Kidney capillary endothelial cell (primary cell): ENCODE measurements around the gene PITPNM3.

Experiments
- DNase-seq: peaks from one replicate; pipeline ENCODE4 v3.0.0-alpha.2; 2018; ENCODE audit warnings: low spot score

The PITPNM3 gene

DNA sequence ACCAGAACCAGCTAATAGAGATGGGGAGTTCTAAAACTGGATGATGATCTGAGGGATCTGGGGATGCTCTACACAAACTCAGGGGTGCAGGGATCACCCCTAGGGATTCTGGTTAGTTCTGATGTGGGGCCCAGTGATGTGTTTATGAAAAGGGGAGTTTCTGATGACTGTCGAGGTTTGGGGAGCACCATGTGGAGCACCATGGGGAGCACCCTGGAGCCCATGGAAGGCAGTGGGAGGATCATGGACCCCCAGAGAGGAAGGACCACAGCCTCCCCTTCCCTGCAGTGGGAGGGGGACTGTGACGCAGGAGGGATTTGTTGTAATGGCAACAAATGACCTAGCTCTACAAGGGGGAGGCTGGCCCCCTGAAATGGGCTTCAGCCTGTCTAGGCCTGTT is 93.7 kb downstream of the PITPNM3 start:
- DNase-seq, result no peak

DNA sequence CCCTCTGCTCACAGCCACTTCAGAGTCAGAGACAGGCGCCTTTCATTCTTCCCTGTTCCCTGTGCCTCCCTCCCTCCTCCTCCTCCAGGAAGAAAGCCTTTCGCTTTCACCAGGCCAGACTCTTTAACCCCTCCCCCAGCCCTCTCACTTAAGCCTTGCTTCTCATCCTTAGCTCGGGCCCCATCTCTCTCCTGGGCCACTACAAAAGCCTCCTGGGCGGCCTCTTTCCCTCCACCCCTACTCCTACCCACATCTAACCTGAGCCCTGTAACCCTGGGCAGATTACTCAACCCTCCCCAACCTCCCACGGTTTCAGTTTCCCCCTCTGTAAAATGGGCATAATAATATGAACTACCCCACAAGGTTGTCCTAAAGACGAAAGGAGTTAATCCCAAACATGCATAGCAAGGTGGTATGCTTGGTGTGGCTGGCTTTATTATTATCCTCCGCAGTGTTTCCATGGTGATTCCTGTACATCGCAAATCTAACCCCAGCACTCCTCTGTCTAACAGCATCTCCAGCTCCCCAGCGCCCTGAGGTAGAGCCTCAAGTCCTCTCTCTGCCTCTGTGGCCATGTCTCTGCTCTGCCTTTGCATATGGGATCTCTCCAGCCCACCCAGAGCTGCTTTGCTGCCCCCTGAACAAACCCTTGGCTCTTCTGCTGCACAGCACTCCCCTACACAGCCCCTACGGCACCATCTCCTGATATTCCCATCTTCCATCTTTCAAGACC is 94.4 kb downstream of the PITPNM3 start:
- no peak for DNase-seq

DNA sequence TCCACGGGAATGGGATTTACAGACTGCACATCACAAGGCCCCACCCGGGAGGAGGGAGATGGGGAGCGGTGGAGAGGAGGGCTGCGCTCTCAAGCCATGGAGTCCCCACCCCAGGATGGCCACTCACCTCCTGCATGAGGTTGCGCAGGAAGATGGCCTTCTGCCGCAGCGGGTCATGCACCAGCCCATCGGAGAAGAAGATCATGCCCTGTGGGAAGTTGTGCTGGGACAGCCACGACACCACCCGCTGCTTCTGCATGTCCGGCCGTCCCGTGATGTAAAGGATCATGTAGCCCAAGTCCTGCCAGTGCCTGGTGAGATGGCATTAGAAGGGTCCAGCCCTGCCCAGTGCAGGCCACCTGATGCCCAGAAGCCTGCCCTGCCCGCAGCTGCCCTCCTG is 95.1 kb downstream of the PITPNM3 start:
- DNase-seq, result no peak

DNA sequence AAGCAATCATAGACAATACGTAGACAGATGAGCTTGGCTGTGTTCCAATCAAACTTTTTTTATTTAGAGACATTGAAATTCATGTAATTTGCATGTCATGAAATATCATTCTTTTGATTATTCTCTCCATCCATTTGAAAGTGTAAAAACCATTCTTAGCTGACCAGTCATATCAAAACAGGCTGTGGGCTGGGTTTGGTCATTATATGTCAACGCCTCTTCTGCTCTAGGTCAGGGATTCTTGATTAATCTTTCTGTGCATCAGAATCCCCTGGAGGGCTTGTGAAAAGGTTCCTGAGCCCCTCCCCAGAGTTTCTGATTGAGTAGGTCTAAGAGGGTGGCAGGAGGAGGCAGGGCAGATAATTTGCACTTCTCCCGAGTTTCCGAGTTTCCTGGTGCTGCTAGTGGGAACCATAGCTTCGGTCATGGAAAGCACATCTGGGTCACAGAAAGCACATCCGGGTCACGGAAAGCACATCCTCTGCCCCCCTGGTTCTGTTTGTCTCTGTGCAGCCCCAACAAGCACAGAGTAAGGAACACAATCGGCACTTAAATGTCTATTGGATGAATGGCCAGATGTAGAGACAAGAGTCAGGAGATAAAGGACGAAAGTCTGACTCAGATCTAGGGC is 95.7 kb downstream of the PITPNM3 start:
- DNase-seq, result no peak

DNA sequence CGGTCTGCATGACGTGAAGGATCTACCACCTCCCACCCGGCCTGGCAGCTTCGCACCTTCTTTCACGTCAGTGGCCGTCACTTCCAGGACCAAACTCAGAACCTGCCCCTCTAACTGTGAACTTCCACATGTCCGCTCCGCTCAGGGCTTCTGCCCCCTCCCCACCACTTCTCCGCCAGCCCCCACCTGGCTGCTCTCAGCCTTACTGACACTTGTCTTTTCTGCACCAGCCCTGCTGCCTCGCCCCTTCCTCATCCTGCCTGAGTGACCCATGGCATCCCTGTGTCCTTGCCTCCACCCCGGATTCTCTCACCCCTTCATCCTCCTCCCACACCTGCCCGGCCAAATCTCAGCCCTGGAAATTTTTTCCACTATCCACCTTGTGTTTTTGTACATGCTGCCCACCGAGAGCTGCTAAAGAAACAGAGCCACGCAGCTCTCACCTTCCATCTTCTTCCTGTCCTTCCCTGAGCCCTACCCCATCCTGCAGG is 97.8 kb downstream of the PITPNM3 start:
- no peak for DNase-seq

DNA sequence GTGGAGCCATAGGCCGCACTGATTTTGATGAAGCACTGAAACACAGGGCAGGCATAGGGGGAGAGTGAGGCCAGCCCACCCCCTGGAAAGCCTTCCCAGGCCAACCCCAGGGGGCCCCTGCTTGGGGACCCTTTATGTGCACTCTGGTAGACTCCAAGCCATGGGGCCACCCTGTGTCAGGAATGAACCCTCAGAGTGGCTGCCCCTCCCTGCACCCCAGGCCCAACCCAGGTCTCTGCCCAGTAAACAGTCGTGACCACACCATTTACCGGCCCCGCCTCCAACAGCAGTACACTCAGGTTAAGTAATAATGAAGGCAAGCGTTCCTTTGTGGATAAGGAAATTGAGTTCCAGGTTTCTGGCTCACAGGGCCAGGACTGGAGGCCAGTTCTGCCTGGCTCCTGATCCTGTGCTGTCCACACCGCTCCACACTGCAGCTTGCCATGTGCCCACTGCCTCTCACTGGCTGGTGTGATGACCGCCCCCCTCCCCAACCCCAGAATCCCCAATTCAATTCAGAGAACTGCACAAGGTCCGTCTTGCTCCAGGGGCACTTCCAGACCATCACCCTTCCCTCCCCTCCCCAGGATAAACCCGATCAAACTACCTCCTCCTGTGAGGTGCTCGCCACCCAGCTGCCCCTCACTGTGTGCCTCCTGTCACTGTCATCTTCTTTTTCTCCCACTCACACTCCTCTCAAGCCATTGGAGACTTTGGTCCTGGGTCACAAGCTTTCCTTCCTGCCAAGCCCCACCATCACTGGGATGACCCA is 98.5 kb downstream of the PITPNM3 start:
- DNase-seq, result no peak

DNA sequence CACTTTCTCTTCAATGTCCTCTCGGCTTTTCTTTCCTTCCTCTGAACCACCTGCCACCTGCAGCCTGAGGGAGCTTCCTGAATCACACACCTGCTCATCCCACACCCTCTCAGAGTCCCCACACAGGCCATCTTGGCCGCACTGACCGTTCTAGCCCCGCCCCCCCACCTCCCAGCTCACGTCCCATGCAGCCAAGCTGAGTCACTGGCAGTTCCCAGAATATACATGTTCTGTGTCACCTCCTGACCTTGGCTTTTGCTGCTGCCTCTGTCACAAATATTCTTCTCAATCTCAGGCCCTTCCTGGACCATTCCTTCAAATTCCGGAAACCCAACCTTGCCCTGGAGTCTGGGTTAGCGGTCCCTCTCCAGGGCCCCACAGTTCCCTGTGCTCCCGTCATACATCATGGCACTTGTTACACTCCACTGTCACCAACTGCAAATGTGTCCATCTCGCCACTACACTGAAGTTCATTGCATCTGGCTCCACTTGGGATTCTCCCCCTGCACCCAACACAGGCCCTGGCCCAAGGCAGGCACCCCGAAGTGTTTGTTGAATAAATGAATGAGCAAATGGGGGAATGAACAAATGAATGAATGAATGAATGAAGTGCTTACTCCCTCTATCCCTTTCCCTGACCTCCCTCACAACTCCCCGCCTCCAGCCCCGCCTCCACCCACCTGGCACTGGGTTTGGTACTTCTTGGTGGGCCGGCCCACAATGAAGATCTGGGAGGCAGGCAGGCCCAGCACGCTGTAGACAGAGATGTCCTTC is 99.3 kb downstream of the PITPNM3 start:
- peak; percentile 64 for DNase-seq

DNA sequence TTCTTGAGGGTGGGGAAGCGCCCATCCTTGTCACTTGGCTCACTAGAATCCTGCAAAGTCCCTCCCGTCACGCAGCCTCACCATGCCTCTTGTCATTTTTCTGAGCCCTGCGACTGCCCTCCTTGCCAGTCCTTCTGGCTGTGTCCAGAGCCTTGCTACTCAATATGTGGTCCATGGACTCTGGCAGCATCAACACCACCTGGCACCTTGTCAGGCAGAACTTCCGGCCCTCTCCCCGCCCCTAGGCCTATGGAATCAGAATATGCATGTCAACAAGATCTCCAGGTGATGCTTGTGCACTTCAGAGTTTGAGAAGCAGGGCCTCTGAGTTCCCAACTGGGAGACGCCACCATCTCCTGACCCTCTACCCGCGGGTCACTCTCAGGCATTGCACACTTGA is 100.0 kb downstream of the PITPNM3 start:
- no peak for DNase-seq

DNA sequence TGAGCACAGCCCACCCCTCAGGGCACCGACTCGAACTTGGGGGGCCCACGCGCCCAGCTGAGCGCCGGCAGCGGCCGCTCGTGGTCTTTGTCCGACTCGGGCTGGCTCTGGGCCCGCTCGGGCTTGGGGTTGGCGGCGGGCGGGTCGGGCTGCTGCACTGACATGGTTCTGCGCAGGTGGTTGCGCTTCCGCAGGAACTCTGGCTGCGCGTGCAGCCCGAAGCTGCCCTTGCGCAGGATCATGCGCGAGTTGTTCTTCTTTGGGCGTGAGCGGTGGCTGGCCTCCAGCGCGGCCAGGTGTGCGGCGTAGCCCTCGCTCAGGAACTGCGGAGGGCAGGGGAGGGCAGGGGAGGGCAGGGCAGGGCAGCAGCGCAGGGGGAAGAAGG is 101.0 kb downstream of the PITPNM3 start:
- no peak for DNase-seq

DNA sequence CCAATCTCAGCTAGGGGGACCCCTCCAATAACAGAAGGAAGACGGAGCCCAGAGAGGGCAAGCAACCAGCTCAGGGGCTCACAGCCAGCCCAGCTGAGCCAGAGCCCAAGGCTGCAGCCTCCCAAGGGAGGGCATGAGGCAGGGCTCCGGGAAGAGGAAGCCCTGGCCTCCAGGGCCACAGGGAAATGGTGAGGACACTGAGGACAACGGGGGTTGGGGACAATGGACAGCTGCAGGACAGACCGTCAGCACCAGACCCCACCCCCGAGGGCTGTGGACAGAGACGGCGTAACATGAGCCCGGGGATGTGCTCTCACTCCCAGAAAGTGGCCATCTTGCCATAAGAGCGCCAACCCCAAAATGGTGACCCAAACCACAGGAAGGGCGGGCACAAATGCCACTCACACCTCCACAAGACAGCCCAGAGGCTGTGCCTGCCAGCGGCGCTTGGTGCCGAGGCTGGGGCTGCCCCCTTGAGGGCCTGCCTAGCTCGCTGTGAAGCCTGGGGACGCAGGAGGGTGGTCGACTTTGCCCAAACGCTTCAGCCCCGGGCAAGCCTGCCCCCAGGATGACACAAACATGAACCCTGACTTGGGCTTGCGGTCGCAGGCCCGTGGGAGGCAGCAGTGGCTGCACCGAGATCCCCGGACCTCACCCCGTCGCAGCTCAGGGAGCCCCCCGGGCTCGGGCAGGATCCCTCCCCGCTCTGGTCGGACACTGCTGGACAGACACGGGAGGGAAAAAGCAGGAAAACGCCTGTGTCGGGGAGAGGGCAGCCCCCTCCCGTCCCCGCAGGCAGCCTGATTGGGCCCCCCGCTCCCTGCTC is 101.6 kb downstream of the PITPNM3 start:
- DNase-seq, result no peak

DNA sequence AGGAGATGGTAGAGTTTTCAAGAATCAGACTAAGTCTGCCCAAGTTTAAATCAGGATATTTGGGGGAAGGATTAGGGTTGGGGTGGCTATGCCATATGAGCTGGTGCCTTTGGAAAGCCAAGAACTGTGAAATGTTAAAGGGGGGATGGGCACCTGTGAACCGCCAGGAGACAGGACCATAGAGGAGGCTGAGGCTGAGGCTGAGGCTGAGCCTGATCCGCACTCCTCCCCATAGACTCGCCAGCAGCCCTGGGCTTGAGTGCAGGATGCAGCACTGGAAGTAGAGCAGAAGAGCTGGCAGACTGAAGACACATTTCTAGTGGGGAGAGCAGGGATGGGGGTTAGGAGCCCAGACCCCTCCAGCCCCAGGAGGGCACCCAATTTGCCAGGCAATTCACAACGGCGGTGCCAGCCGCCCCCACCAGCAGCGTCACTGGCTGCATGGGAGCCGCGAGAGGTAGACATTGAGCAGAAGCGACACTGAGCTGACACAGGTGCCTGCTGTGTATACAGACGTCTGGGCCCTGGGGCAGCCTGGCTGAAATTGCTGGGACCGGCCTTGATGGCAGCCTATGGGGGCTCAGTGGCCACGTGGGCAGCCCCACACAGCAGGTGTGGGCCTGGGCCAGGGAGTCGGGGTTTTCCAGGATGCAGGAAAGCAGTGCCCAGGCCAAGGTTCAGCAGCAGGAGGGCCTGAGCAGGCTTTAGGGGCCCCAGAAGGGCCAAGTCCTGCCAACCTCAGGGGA is 102.9 kb downstream of the PITPNM3 start:
- no peak for DNase-seq

DNA sequence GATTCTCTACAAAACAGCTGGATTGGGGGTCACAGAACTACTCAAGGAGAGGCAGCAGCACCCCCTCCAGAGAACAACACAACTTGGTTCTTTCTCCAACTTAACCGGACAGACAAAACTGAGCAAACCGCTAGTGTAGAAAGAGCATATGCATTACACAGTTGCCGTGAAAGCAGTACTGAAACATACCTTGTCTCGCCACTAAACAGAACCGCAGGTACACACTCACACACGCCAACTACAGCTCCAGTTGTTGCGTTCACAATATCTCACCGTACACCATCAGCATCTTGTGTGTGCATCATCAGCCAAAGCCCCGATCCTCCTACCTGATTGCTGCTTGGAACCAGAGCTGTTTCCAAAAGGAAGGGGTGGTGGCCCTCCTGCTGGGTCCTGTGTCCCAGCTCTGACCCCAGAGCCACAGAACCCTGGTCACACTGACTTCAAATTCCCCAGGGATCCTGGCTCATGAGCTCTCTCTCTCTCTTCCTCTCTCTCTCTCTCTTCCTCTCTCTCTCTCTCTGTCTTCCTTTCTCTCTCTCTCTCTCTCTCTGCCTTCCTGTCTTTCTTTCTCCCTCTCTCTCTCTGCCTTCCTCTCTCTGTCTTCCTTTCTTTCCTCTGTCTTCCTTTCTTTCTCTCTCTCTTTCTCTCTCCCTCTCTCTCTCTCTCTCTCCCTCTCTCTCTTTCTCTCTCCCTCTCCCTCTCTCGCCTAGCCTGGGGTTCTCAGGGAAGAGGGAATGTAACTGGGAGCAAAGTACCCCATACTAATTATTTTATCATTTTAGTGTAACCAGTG is 103.7 kb downstream of the PITPNM3 start:
- DNase-seq, result no peak

DNA sequence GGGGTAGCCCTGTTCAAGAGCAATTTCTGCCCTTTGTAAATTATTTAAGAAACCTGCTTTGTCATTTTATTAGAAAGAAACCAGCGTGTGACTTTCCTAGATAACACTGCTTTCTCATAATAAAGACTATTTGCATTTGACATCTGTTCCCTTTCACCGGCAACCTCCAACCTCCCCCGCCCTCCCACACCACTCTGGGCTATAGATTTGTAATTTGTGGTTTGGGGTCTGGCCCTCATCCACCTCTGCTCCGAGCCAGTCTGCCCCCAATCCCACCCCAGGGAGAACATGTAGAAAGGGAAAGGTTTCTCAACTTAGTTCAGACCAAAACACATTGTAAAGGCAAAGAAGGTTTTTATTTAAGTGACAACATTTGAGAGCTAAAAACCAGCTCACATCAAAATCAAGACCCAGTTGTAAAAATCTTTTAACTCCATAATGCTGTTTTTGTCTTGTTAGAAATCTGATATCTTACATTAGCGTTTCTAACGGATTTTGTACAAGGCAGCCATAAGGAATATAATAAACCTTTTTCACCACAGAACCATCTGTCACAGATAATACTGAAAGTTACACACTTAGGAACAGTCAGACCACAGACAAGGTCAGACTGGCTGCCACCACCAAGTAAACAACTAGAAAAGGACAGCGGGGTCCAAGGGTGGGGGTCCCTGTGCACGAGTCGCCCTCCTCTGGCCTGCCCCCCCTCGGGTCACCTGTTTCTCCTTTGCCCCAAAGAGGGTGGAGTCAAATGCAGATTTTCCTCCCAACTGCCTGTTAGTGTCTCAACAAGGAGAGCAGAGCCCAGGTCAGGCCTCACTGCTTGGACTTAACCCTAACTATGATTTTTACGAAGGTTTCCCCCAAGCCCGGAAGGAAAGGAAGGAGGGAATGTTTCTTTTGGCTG is 105.2 kb downstream of the PITPNM3 start:
- no peak for DNase-seq

DNA sequence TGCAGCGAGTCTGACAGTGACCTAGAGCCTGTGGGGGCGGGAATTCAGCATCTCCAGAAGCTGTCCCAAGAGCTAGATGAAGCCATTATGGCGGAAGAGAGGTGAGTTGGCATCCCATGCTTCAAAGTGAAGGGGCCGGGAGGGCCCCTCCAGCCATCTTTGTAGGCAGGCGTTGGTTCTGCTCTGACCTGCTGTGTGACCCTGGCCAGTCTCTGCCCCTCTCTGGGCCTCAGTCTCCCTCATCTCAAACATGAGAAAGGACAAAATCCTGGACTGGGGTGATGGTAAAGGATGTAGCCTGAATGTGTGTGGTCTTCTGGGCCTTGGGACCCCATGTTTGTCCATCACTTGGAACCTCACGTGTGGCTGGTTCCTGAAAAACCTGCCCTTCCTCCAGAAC is 107.0 kb downstream of the PITPNM3 start:
- DNase-seq, result no peak

DNA sequence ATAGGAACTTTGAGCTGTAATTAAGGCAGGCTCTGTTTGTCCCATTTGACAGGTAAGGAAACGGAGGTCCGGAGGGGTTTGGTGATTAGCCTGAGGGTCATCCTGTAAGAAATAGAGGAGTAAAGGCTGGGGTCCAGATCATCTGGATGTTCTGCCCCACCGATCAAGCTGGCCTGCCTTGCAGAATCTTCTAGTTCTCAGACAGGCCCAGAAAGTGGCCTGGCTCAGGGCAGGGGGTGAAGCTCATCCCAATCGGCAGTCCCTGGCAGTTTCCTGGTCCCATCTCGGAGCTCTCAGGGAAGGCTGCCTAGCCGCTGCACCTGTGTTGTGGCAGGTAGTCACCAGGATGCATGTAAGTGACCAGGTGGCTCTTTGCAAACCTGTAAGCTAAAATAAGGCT is 107.9 kb downstream of the PITPNM3 start:
- DNase-seq, result no peak

DNA sequence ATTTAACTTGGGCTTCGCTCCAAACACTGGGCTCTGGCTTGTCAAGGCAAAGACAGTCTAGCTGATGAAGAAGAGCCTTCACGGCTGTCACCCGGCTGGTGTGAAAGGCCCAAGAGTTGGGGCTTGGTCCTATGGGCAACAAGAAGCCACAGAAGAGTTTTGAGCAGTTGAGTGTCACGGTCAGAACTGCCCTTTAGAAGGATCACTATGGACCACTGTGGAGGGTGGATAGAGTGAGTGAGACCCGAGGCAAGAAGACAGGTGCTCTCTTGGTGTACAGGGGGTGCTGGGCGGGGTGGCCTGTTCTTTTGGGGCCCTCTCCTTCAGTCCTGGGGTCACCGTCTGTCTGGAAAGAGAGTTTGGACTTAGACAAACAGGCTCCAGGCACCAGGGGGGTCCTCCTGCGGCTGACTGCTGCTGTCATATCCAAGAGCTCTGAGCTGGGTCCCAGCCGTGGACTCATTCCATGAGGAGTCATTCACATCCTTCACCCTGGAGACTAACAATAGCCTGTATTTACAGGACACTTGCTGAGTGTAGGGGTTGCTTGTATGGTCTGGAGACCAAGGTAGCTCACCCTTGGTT is 109.7 kb downstream of the PITPNM3 start:
- no peak for DNase-seq

DNA sequence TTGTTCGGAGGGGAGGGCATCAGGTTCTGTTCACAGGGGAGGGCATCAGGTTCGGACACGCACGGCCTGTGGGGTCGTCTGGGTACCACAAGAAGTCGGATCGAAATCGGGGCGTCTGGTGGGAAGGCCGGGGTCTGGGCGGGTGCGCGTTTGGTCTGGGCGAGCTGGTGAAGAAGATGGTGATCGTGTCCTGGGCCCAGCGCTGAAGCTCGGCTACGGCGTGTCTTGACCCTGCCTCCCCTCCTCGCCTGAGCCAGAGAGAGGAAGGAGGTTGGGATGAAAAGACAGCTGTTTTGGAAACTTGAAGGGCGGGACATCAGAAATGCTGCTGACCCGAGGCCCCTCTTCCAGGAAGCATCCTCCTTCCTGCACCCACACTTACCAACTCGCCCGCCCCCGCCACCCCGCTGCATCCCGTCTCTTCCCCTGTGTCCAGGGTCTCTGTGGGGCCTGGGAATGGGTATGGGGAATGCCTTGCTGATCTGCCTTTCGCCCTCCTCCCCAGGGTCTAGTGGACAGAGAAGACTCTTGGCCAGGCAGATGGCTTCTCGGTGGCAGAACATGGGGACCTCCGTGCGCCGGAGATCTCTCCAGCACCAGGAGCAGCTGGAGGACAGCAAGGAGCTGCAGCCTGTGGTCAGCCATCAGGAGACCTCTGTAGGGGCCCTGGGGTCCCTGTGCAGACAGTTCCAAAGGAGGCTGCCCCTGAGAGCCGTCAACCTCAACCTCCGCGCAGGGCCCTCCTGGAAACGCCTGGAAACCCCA is 111.6 kb downstream of the PITPNM3 start:
- no peak for DNase-seq
